SK-N-SH (cell line): Measurements from ENCODE around the gene ZNF519. TPM values are rescaled to one million over a fixed set of nuclear protein-coding genes. Genes with fewer than 3 reads are reported as not detected.

Source experiments
- CTCF ChIA-PET: fragments of 300-600, 350-600 bp; formaldehyde crosslinking; extraction: SDS; loops from one replicate; lab custom pipeline; 2021; lab: Yijun Ruan, JAX
- POLR2A ChIA-PET: fragments of 350-600 bp; sonication (Branson Sonifier 250); formaldehyde crosslinking; extraction: SDS; loops from one replicate; lab custom pipeline; 2020; ENCODE audit warnings: antibody characterized with exemption, inconsistent platforms; lab: Yijun Ruan, JAX
- DNase-seq: peaks from one replicate; pipeline ENCODE4 v3.0.0; 2012
- H2AFZ ChIP-seq: fragments of 200-600 bp; sonication (generic); 2 replicates; pipeline ENCODE4 v1.8.1; 2016; ENCODE audit warnings: antibody characterized with exemption, mild to moderate bottlenecking, low read depth
- H3F3A ChIP-seq: fragments of 200-600 bp; sonication (generic); replicated peaks from 2 replicates; pipeline ENCODE3; 2016; ENCODE audit warnings: antibody characterized with exemption, mild to moderate bottlenecking; ENCODE audit not compliant: insufficient read depth
- H3K27ac ChIP-seq, 2 experiments: fragments of 200-500 bp in 1 of 2; fragments of 200-600 bp in 1 of 2; sonication (Bioruptor generic) in 1 of 2; sonication (generic), shearing (Covaris generic) in 1 of 2; 2 replicates each; pipeline versions ENCODE4 v1.5.1 to v1.6.1; 2014 to 2016; ENCODE audit warnings: low read depth in 2 of 2, inconsistent platforms in 1 of 2, low read length in 1 of 2, mild to moderate bottlenecking in 1 of 2, mixed read lengths in 1 of 2
- H3K27me3 ChIP-seq: fragments of 200-600 bp; sonication (generic), shearing (Covaris generic); 2 replicates; pipeline ENCODE4 v1.6.1; 2016; ENCODE audit warnings: mixed run types; ENCODE audit not compliant: insufficient read depth
- H3K36me3 ChIP-seq, 2 experiments: fragments of 200-500 bp in 1 of 2; fragments of 200-600 bp in 1 of 2; sonication (Bioruptor generic) in 1 of 2; sonication (generic) in 1 of 2; replicated peaks in 1 of 2; 2 replicates each; pipeline versions ENCODE3 to v1.5.1; 2014 to 2016; ENCODE audit warnings: low read length in 1 of 2, mild to moderate bottlenecking in 1 of 2; ENCODE audit not compliant: insufficient read depth in 2 of 2, control insufficient read depth in 1 of 2
- H3K4me1 ChIP-seq, 2 experiments: fragments of 200-500 bp in 1 of 2; fragments of 200-600 bp in 1 of 2; sonication (Bioruptor generic) in 1 of 2; sonication (generic), shearing (Covaris generic) in 1 of 2; 2 replicates each; pipeline versions ENCODE4 v1.5.1 to v1.6.1; 2014 to 2016; ENCODE audit warnings: low read depth in 1 of 2, low read length in 1 of 2, mixed run types in 1 of 2; ENCODE audit not compliant: insufficient read depth in 2 of 2, control insufficient read depth in 1 of 2
- H3K4me2 ChIP-seq: fragments of 200-600 bp; sonication (generic), shearing (Covaris generic); 2 replicates; pipeline ENCODE4 v1.6.1; 2017; ENCODE audit warnings: mixed run types
- H3K4me3 ChIP-seq, 2 experiments: fragments of 200-500 bp in 1 of 2; fragments of 200-600 bp in 1 of 2; sonication (Bioruptor generic) in 1 of 2; sonication (generic), shearing (Covaris generic) in 1 of 2; 2 replicates each; pipeline versions ENCODE4 v1.5.1 to v1.8.1; 2014 to 2016; ENCODE audit warnings: low read depth in 2 of 2, inconsistent platforms in 1 of 2, low read length in 1 of 2, mild to moderate bottlenecking in 1 of 2, mixed read lengths in 1 of 2, moderate library complexity in 1 of 2
- H3K79me2 ChIP-seq: fragments of 200-600 bp; sonication (generic); 2 replicates; pipeline ENCODE4 v1.8.1; 2017; ENCODE audit warnings: mild to moderate bottlenecking; ENCODE audit not compliant: insufficient read depth
- H3K9ac ChIP-seq: fragments of 200-600 bp; sonication (generic); 2 replicates; pipeline ENCODE4 v1.6.1; 2017; ENCODE audit warnings: mixed run types
- H3K9me2 ChIP-seq: fragments of 200-600 bp; sonication (generic); 2 replicates; pipeline ENCODE4 v1.6.1; 2017; ENCODE audit warnings: mixed run types
- H3K9me3 ChIP-seq: fragments of 200-600 bp; sonication (generic); 2 replicates; pipeline ENCODE4 v1.6.1; 2017; ENCODE audit warnings: mixed run types, mild to moderate bottlenecking, moderate library complexity
- H4K20me1 ChIP-seq: fragments of 200-600 bp; sonication (generic); 2 replicates; pipeline ENCODE4 v1.6.1; 2017; ENCODE audit warnings: mild to moderate bottlenecking, mixed run types; ENCODE audit not compliant: insufficient read depth
- CHD2 ChIP-seq: fragments of 150-350 bp; IDR thresholded peaks from 2 replicates; pipeline ENCODE4 v1.6.1; 2018; ENCODE audit warnings: low read length; ENCODE audit not compliant: partially characterized antibody
- ELF1 ChIP-seq: IDR thresholded peaks from 2 replicates; pipeline ENCODE4 v1.4.0; 2012
- EP300 ChIP-seq, 2 experiments: IDR thresholded peaks; 2 replicates each; pipeline versions ENCODE4 v1.4.0 to v1.6.1; 2012; ENCODE audit warnings: borderline replicate concordance in 1 of 2, low read depth in 1 of 2, low read length in 1 of 2
- FOSL2 ChIP-seq: IDR thresholded peaks from 2 replicates; pipeline ENCODE4 v1.4.0; 2012; ENCODE audit warnings: low read depth, mild to moderate bottlenecking, moderate library complexity, borderline replicate concordance
- FOXM1 ChIP-seq: IDR thresholded peaks from 2 replicates; pipeline ENCODE4 v1.4.0; 2012; ENCODE audit warnings: low read depth, mild to moderate bottlenecking
- GATA2 ChIP-seq: sonication (generic); formaldehyde crosslinking; IDR thresholded peaks from 2 replicates; pipeline ENCODE4 v1.5.0; 2020; ENCODE audit warnings: mild to moderate bottlenecking, missing genetic modification reagents
- IRF3 ChIP-seq: fragments of 150-350 bp; IDR thresholded peaks from 2 replicates; pipeline ENCODE4 v1.6.1; 2016; ENCODE audit warnings: mild to moderate bottlenecking, low read depth, low read length
- JUND ChIP-seq: IDR thresholded peaks from 2 replicates; pipeline ENCODE4 v1.4.0; 2012
- MEF2A ChIP-seq: IDR thresholded peaks from 2 replicates; pipeline ENCODE4 v1.4.0; 2012; ENCODE audit warnings: low read depth, borderline replicate concordance
- MXI1 ChIP-seq: IDR thresholded peaks from 2 replicates; pipeline ENCODE4 v1.6.1; 2012; ENCODE audit warnings: mild to moderate bottlenecking, low read depth, low read length, improper control_type of control experiment
- NFIC ChIP-seq: IDR thresholded peaks from 2 replicates; pipeline ENCODE4 v1.4.0; 2012; ENCODE audit warnings: borderline replicate concordance
- NRF1 ChIP-seq: IDR thresholded peaks from 2 replicates; pipeline ENCODE4 v1.6.1; 2012; ENCODE audit warnings: low read depth, mild to moderate bottlenecking, low read length
- RCOR1 ChIP-seq: fragments of 150-350 bp; IDR thresholded peaks from 2 replicates; pipeline ENCODE4 v1.6.1; 2017; ENCODE audit warnings: antibody characterized with exemption, low read length
- RFX5 ChIP-seq: IDR thresholded peaks from 2 replicates; pipeline ENCODE4 v1.6.1; 2012; ENCODE audit warnings: mild to moderate bottlenecking, improper control_type of control experiment, low read length
- RXRA ChIP-seq: IDR thresholded peaks from 2 replicates; pipeline ENCODE4 v1.4.0; 2012; ENCODE audit warnings: low read depth, mild to moderate bottlenecking, borderline replicate concordance
- SIN3A ChIP-seq: IDR thresholded peaks from 2 replicates; pipeline ENCODE4 v1.6.1; 2012; ENCODE audit warnings: low read depth, mild to moderate bottlenecking, low read length, moderate library complexity, borderline replicate concordance
- SMC3 ChIP-seq: IDR thresholded peaks from 2 replicates; pipeline ENCODE4 v1.6.1; 2012; ENCODE audit warnings: low read depth, low read length, improper control_type of control experiment
- TCF12 ChIP-seq: IDR thresholded peaks from 2 replicates; pipeline ENCODE4 v1.4.0; 2012
- TEAD4 ChIP-seq: IDR thresholded peaks from 2 replicates; pipeline ENCODE4 v1.4.0; 2012; ENCODE audit warnings: mild to moderate bottlenecking, borderline replicate concordance; ENCODE audit not compliant: insufficient read depth
- USF1 ChIP-seq: IDR thresholded peaks from 2 replicates; pipeline ENCODE4 v1.4.0; 2012; ENCODE audit warnings: low read depth, borderline replicate concordance
- USF2 ChIP-seq: fragments of 150-350 bp; IDR thresholded peaks from 2 replicates; pipeline ENCODE4 v1.6.1; 2017; ENCODE audit warnings: antibody characterized with exemption, low read length, low read depth, borderline replicate concordance
- YY1 ChIP-seq: IDR thresholded peaks from 2 replicates; pipeline ENCODE4 v1.4.0; 2012; ENCODE audit warnings: low read depth, mild to moderate bottlenecking
- WGBS: methylation state at CpG from one replicate; pipeline ENCODE4 v1.1.6; 2017; ENCODE audit warnings: low lambda C conversion rate; 5-methylcytosine and 5-hydroxymethylcytosine counted together
- polyA plus RNA-seq, 3 experiments: library from polyadenylated mRNA; depleted of rRNA; stranded (reverse); fragments of >200 nt; gene quantifications; 2 replicates each; pipeline ENCODE4 v1.2.3, GENCODE V29; 2012
- TF ChIP-seq, protein P1 (sequence below): IDR thresholded peaks from 2 replicates; pipeline ENCODE4 v1.4.0; 2012; ENCODE audit warnings: low read depth, borderline replicate concordance

ZNF519 gene
- polyA plus RNA-seq, 1 of the 3 experiments (the other 2 are of a cell fraction) = 3.2 TPM

GRCh38 chr18:14100503-14101286, 31.5 kb downstream of the ZNF519 start:
- Histone ChIP-seq H3K36me3 (peaks cover 0 to 5% of the 10 kb centered on the region in 2 experiments), H3K4me1 (no peaks in the 10 kb centered on the region)
- CTCF ChIA-PET = interaction anchor here (2.6 kb wide), 1 partner anchor 13 kb away, joined by 14 read pairs; no protein-coding TSS in a partner anchor
- TF ChIP-seq USF2 (no peak), FOXM1 (no peak), YY1 (no peak), ELF1 (no peak), USF1 (no peak), FOSL2 (no peak), SMC3 (no peak), TEAD4 (no peak), RFX5 (no peak), EP300 (IDR thresholded peaks at IDR 0.05; ENCODE audit: borderline replicate concordance in 1 of 2, low read depth in 1 of 2, low read length in 1 of 2) (no peak), RXRA (no peak), GATA2 (CRISPR knock-in tag) (no peak), SIN3A (no peak), MXI1 (no peak), NFIC (no peak)
- TF ChIP-seq, all 33 proteins: peak for 0
- Histone ChIP-seq H3K4me3 (no peak overlapping the region), H3F3A (no peaks in the 10 kb centered on the region), H2AFZ (no peak overlapping the region), H3K9me2 (no peaks in the 10 kb centered on the region), H3K27ac (no peak overlapping the region), H3K9ac (no peak overlapping the region), H3K4me2 (no peak overlapping the region), H3K9me3 (peaks cover 11% of the 10 kb centered on the region; the same call in 1 of the 2 replicates), H4K20me1 (no peaks in the 10 kb centered on the region), H3K27me3 (no peaks in the 10 kb centered on the region), H3K79me2 (peaks cover 4% of the 10 kb centered on the region; the same call in 1 of the 2 replicates)
- WGBS = 87% methylated on average over 4 of the region's 4 CpGs
- POLR2A ChIA-PET = no interaction called here
- no peak for DNase-seq

- CTCF ChIA-PET = interaction anchor here (2.0 kb wide), 2 partner anchors 12 to 285 kb away, joined by 4 to 8 read pairs; no protein-coding TSS in a partner anchor
- Histone ChIP-seq H3K79me2 (peaks cover 4% of the 10 kb centered on the region; the same call in 1 of the 2 replicates), H3K4me2 (no peak overlapping the region), H3K4me1 (no peaks in the 10 kb centered on the region), H3F3A (no peaks in the 10 kb centered on the region), H3K36me3 (no peaks in the 10 kb centered on the region), H4K20me1 (no peaks in the 10 kb centered on the region), H3K27me3 (no peaks in the 10 kb centered on the region), H3K9me3 (peaks cover 6% of the 10 kb centered on the region; the same call in 1 of the 2 replicates), H3K9ac (no peak overlapping the region), H3K4me3 (no peak overlapping the region), H3K9me2 (no peaks in the 10 kb centered on the region), H2AFZ (no peak overlapping the region), H3K27ac (no peak overlapping the region)
- WGBS = 99% methylated on average over 5 of the region's 6 CpGs
- no peak for DNase-seq
- POLR2A ChIA-PET = no interaction called here
- TF ChIP-seq ELF1 = no peak
- TF ChIP-seq CHD2 = no peak
- TF ChIP-seq TCF12 = no peak
- no peak for TF ChIP-seq JUND
- no peak for TF ChIP-seq RCOR1
- no peak for TF ChIP-seq NRF1
- TF ChIP-seq IRF3 = no peak
- no peak for TF ChIP-seq MEF2A
- no peak for TF ChIP-seq MXI1
- TF ChIP-seq USF1 = no peak
- TF ChIP-seq, protein P1, sequence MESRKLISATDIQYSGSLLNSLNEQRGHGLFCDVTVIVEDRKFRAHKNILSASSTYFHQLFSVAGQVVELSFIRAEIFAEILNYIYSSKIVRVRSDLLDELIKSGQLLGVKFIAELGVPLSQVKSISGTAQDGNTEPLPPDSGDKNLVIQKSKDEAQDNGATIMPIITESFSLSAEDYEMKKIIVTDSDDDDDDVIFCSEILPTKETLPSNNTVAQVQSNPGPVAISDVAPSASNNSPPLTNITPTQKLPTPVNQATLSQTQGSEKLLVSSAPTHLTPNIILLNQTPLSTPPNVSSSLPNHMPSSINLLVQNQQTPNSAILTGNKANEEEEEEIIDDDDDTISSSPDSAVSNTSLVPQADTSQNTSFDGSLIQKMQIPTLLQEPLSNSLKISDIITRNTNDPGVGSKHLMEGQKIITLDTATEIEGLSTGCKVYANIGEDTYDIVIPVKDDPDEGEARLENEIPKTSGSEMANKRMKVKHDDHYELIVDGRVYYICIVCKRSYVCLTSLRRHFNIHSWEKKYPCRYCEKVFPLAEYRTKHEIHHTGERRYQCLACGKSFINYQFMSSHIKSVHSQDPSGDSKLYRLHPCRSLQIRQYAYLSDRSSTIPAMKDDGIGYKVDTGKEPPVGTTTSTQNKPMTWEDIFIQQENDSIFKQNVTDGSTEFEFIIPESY = no peak
Measured at GRCh38 chr18:14098428-14098827, 33.8 kb downstream of the ZNF519 start.
